GM18505 (cell line): ENCODE data around the gene CXCL16.

Experiments used
- ATAC-seq: cut with Tn5 transposase; IDR thresholded peaks from one replicate; pipeline ENCODE4 v1.9.1; 2021; ENCODE audit not compliant: unreplicated experiment
- POLR2A ChIP-seq: IDR thresholded peaks from 4 replicates; pipeline ENCODE4 v1.6.1; 2011; ENCODE audit warnings: borderline replicate concordance; ENCODE audit not compliant: insufficient read depth, insufficient read length; ENCODE audit errors: extremely low read depth

Gene CXCL16, protein sequence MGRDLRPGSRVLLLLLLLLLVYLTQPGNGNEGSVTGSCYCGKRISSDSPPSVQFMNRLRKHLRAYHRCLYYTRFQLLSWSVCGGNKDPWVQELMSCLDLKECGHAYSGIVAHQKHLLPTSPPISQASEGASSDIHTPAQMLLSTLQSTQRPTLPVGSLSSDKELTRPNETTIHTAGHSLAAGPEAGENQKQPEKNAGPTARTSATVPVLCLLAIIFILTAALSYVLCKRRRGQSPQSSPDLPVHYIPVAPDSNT

DNA sequence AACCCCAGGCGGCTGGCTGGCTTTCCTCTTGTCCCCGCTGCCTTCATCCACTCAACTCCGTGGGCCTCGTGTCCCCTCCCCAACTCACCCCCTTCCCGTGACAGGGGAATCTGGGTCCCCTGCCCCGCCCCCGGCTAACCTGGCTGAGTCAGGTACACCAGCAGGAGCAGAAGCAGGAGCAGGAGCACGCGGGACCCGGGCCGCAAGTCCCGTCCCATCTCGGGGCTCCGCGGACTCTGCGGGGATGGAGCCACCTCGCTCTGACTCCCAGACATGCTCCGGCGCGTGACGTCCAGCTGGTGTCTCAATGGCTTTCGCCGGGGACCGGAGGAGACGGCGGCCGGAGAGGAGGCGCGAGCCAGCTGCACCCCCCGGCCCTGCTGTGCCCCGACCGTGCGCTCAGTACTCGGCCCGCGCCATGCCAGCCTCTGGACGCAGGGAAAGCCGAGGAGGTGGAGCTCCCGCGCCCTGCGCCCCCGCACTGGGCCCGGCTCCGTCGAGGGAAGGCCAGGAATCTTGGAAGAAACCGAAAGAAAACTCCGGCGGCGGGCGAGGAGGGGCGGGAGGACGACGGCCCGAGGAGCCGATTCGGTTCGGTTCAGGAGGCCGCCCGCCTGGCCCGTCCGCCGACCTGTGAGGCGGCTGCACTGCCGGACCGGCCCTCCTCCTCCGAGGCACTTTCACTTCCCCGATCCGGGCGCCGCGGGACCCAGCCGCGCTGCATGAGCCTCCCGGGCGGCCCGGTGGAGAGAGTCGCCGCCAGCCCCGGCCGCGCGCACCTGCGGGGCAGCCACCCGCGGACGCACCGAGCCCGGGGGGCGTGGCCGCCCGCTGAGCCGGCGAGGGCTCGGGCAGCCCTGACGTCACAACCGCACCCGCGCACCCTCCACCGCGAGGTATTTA is at the start of gene CXCL16, which contains the start of gene ZMYND15:
TSS of gene CXCL16 (minus strand) at position 807 of the 903 bp plus-strand sequence. CDS start at position 218, 589 bp downstream.
TSS of gene ZMYND15 (plus strand) at position 712 of the 903 bp plus-strand sequence. CDS start 716 bp downstream, outside the sequence.
- no peak for ATAC-seq
- TF ChIP-seq POLR2A = no peak

DNA sequence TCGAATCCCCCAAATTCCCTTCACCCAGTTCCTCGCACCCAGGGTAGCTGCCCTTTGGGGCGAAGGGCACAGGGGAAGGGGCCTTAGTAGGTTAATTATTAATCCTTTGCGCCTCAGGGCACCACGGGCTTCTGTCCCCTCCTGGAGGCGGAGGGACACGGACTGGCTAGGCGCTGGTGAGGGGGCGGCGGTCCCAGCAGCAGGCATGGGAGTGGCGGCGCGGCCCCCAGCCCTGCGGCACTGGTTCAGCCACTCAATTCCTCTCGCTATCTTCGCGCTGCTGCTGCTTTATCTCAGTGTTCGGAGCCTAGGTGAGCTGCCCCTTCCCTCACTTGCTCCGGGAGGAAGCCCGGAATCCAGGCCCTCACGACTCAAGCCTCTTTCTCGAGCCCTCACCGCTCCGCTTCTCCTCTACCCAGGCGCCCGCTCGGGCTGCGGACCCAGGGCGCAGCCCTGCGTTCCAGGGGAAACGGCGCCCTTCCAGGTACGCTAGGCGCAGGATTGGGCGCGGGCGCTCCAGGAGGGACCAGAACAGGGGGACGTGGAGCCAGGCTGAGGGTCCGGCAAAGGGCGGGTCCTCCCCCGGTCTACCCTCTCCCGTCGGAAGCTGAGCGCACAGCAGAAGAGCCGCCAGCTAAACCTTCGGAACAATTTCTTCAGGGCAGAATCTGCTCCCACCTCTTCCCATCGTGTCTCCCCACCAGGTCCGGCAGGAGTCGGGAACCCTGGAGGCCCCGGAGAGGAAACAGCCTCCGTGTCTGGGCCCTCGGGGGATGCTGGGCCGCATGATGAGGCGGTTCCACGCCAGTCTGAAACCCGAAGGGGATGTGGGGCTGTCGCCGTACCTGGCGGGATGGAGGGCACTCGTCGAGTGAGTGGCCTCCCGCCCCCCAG is 49.3 kb upstream of the CXCL16 start, which contains the start of gene GLTPD2:
TSS of gene GLTPD2 (plus strand) at position 158 of the 894 bp plus-strand sequence. CDS start at position 206, 48 bp downstream.
- no peak for TF ChIP-seq POLR2A
- ATAC-seq = peak; percentile 23

DNA sequence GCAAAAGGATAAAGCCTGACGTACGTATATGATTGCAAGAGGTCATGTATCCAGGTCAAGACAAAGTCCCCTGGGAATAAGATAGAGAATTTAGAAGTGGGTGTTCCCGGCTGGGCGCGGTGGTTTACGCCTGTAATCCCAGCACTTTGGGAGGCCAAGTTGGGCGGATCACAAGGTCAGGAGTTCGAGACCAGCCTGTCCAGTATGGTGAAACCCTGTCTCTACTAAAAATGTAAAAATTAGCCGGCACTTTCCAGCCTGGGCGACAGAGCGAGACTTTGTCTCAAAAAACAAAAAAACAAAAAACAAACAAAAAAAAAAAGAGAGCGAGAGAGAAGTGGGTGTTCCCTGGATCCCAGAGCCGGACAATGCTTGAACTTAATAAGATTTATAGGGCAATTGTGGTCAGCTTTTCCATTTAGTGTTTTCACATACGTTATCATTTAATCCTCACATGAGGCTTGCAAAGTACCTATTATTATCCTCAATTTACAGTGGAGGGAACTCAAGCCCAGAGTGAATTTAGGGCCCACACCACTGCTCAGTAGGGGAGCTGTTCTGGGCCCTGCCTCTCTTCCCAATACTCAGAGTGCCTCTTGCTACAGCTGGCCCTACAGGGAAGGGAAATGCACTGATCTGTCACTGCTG is 48.6 kb upstream of the CXCL16 start:
- no peak for TF ChIP-seq POLR2A
- no peak for ATAC-seq

DNA sequence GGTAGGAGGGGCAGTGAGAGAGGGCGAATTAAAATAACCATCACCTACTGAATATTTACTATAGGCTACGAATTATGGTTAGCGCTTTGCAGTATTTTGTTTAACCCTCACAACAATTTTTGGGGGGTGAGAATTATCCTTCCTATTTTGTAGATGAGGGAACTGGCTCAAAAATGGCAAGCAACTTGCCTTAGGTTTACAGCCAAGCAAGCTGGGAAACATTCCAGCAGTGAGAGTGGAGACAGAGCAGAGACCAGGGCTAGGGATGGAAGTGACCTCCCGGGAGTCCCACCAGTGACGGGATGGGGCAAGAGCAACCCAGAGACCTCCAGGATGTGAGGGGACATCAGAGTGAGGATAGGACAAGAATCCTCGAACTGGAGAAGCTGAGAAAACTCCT is 46.8 kb upstream of the CXCL16 start:
- ATAC-seq = no peak
- TF ChIP-seq POLR2A = no peak

DNA sequence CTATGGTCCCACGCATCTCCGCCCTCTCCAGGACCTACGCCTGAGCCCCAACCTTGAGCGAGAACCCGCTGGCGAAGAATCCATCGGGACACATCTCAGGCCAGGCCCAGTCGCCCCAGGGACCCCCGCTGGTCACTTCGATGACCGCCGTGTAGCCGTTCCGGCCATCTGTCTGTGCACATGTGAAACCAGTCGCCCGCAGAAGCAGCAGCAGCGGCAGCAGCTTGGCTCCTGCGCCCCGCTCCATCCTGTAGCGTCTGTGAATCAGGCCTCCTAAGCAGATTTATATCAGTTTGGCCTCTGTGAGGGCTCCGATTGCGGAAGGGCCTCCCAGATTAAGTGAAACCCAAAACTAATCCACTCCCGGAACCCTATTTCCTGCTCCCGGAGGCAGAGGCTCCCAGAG is 46.4 kb upstream of the CXCL16 start, which contains the start of gene VMO1:
TSS of gene VMO1 (minus strand) at position 259 of the 406 bp plus-strand sequence. CDS start at position 247, 12 bp downstream.
- no peak for ATAC-seq
- TF ChIP-seq POLR2A = no peak

DNA sequence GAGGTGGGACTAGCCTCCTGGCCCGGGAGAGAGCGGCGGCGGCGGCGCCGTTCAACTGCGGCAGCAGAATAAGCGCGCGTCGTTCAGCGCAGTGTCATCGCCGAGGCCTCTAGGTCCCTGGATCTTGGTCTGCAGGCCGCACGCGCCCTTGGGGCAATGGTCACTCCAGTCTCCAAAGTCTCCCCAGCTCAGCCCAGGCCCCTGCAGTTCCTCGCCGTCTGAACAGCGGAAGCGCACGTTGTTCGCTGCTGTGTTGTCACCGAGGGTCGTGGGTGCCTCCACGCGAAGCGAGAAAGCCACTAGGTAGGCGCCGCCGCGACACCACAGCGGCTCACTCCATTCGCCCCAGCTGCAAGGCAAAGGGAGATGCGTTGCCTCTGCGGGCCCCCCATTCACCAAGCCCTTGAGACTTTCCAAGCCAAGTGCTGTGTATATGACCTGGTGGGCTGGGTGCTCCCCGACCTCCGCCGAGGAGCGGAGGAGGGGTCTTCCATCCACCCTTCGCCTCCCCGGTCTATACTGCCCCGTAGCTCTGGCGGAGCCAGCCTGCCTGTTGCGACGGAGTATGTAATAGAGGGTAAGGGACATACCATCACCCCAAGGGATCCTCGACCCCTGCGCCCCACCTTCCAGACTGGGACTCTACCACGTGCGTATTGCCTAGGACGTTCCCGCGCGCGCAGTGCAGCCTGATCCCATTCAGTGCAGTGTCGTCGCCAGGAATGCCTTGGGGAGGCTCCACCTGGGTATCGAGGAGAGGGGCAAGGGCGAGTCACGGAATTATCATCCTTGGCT is 45.8 kb upstream of the CXCL16 start:
- TF ChIP-seq POLR2A = no peak
- ATAC-seq = no peak

DNA sequence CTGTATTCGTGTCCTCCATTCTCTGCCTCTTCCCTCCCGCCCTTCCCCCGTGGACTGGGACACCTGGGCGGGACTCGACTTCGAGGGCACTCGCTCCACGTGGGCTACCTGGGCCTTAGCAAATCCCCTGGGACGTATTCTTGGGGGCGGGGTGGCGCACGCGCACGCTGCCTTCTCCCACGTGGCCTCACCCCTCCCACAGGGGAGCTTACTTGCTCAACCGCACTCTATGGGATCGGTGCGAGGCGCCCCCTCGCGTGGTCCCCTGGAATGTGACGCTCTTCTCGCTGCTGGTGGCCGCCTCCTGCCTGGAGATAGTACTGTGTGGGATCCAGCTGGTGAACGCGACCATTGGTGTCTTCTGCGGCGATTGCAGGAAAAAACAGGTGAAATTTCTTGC is 42.9 kb upstream of the CXCL16 start:
- no peak for ATAC-seq

DNA sequence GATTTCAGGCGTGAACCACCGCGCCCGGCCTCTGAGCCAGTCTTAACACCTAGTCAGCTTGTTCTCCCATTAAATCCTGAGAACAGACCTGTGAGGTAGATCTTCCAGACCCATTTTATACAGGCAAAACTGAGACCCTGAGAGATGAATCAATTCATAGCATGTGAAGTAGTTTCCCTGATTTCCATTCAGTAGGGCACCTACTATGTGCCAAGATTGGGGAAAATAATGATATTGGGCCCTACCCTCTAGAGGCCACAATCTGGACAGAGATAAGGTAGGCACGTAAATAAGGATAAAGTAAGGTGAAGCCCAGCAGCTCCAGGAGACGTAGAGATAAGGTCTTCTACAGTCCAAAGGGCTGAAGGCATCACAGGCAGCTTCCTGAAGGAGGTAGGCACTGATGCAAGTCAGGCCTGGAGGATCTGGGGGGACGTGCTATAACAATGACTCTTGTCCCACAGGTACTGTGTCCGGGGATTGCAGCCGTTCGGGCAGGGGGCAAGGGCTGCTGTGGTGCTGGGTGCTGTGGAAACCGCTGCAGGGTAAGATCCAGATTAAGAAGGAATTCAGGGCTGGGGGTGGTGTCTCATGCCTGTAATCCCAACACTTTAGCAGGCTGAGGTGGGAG is 40.7 kb upstream of the CXCL16 start:
- no peak for TF ChIP-seq POLR2A
- ATAC-seq = no peak

More for the DNA sequence above, 42.9 kb upstream of the CXCL16 start:
- no peak for TF ChIP-seq POLR2A

DNA sequence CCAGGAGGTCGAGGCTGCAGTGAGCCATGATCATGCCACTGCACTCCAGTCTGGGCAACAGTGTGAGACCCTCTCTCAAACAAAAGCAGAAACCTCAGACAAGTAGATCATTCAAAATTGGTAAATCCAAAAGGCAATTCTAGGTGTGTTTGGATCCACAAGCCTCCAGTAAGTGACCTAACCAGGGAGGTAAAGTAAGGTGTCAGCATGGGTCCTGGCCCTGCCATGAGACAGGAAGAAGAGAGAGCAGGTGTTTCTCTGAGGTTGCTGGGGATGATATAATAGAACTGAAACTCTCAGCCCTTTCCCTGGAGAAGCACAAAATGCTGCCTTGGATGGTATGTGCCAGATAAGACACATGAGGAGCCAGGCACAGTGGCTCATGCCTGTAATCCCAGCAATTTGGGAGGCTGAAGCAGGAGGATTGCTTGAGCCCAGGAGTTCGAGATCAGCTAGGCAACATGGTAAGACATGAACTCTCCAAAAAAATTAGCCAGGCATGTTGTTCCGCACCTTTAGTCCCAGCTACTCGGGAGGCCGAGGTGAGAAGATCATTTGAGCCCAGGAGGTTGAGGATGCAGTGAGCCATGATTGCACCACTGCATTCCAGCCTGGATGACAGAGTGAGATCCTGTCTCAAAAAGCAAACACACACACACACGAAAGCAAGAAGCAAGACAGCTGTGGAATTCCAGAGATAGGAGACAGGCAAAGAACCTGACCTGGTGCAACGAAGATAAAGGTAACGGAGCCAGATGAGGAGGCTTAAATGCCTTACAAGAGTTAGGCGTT is 38.4 kb upstream of the CXCL16 start:
- ATAC-seq = no peak
- no peak for TF ChIP-seq POLR2A

DNA sequence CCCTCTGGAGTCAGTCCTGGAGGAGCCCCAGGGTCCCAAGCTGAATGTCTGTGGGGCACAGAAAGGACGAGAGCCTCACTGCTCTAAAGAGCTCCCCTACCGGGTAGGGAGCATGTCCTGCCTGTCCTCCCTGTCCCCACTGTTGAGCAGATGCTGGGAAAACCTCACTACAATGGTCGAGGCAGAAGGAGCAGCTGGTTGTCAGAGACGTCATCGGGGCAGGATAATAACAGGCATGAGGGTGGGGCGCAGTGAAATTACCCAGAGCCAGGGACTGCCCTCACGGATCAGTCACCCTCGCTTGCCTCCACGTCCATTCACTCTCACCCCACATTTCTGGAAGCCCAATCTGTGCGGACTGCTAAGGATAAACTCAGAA is 32.5 kb upstream of the CXCL16 start:
- ATAC-seq = no peak
- no peak for TF ChIP-seq POLR2A
